ENCODE data around the gene HOXC12.

The HOXC12 gene

DNA sequence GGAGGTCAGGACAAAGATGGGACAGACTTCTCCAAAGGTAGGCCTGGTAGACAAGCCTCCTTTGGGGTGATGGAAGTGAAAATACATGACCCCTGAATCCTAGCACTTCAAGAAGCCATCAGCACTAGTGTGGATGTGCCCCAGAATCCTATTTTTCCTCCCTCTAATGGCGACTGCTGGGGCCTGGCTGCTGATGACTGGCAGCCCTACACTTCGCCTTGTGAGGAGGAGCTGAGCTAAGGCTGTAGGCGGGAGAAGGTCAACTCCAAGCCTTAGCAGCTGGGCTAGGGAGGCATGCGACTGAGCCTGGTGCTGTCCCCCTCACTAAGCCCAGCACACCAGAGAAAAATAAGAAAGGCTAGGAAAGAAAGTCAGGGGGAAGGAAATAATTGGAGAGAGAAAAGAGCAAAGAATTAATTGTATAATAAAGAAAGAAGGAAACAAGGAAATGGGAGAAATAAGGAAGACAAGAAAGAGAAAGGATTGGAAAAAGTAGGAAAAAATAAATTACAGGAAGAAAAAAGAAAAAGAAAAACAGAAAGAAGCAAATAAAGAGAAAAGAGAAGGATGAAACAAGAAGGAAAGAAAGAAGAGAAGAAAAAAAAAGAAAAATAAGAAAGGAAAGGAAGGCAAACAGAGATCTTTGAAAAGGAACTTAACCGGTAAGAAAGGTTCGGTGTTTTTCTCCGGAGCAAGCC, 25.6 kb downstream of the HOXC12 start (continued):
- TF ChIP-seq, protein P1, sequence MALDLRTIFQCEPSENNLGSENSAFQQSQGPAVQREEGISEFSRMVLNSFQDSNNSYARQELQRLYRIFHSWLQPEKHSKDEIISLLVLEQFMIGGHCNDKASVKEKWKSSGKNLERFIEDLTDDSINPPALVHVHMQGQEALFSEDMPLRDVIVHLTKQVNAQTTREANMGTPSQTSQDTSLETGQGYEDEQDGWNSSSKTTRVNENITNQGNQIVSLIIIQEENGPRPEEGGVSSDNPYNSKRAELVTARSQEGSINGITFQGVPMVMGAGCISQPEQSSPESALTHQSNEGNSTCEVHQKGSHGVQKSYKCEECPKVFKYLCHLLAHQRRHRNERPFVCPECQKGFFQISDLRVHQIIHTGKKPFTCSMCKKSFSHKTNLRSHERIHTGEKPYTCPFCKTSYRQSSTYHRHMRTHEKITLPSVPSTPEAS (tag by site-specific recombination; IDR thresholded peaks at IDR 0.05): 0 out of 2 replicates have a peak, but pooled peaks have one; percentile 14
- TF ChIP-seq ZNF146 (tag by site-specific recombination; IDR thresholded peaks at IDR 0.05) (no peak), ZBTB21 (tag by site-specific recombination; IDR thresholded peaks at IDR 0.05) (no peak), IKZF3 (tag by site-specific recombination; IDR thresholded peaks at IDR 0.05) (0 out of 2 replicates have a peak, but pooled peaks have one; percentile 69), ZFHX2 (tag by site-specific recombination; conservative IDR thresholded peaks at IDR 0.05) (peak; percentile 62)

DNA sequence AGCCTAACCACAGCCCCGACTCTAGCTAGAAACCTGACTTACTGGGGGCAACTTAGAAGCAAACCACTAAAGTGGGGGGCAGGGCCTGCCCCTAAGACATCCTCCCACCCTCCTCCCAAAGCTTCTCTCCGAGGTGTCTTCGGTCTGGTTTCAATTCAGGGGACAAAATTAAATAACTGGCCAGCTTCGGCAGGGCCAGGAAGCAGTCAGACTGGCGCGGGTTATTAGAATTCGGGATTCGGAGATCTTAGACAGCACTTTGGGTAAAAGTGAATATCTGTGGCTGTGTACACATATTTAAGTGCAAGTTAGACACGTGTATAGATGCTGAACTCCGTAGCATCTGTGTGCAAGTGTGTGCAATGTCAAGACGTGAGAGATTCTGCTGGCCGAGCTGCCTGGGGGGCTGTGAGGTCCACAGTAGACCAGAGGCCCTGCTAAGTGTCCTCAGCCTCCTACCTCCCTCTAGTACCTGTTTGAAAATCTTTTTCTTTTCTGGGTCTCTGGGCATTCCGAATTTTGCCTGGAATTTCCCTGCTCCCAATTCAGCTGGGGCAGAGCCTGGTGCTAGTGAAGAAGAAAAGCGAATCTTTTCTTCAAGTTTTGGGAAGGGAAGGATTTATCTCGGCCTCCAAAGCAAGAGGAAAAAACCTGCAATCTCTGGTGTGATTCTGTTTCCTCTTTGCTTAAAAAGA, 26.2 kb downstream of the HOXC12 start:
- TF ChIP-seq PRDM1 (tag by site-specific recombination; IDR thresholded peaks at IDR 0.05): 0 out of 2 replicates have a peak, but pooled peaks have one; percentile 13
- TF ChIP-seq SP7 (tag by site-specific recombination; IDR thresholded peaks at IDR 0.05): no peak
- H3K4me3 ChIP-seq (ENCODE audit: low read depth, low read length): no peak overlapping the region
- no peaks in the 10 kb centered on the region for H3K9me3 ChIP-seq (ENCODE audit: control insufficient read depth, insufficient read depth, low read depth, low read length)
- ChIA-PET CTCF (interaction anchor here (0.8 to 1.4 kb wide), 2 partner anchors 28 to 234 kb away, joined by 3 read pairs; partner anchors contain the start of gene HOXC8), POLR2A (no interaction called here)
- no peaks in the 10 kb centered on the region for H3K36me3 ChIP-seq (ENCODE audit: control insufficient read depth in 2 of 2, insufficient read depth in 1 of 2, low read length in 2 of 2)
- H3K4me1 ChIP-seq (ENCODE audit: control insufficient read depth, insufficient read depth, low read length): peaks cover 37% of the 10 kb centered on the region
- no peak overlapping the region for H3K27ac ChIP-seq (ENCODE audit: extremely low read depth, low read depth, low read length)

DNA sequence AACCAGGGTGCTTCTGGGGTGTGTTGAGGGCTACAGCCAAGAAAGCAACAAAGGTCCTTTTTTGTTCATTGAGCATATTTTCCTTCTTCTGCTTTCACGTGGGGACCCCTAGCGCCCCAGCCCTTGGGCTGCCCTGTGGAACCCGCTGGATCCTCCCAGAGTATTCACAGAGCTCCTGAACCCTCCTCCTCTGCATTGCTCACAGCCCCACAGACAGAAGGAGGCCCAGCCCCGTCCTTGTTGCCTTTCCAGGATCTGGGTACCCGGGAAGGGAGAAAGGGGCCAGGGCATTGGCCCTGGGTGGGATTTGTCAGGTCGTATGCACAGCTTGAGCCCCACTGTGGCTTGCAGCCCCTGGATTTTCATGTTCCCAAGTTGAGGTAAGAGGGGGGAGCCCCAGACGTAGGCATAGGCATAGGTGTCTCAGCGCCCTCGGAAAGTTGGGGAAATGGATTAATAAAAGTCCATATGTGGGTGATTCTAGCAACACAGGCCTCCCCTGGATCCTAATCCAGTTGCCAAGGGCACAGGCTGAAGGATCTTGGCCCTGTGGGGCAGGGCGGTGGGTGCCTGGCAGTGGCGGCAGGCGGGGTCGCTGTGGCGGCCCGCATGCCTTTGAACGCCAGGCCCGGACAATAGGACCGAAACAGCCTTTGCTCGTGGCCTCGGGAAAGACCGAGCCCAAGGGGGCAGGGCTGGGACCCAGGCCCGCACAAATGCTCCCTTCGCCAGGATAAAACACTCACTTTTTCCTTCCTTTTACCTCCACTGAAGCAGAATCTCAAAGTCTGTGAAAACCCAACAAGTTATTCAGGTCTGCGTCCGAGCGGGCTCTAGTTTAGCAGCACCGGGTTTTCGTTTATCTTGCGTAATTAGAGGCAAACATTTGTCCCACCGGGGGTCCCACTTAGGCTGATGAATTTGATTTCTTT, 27.2 kb downstream of the HOXC12 start:
- H3K4me1 ChIP-seq (ENCODE audit: control insufficient read depth, insufficient read depth, low read length): peaks cover 28% of the 10 kb centered on the region
- H3K27ac ChIP-seq (ENCODE audit: extremely low read depth, low read depth, low read length): 0 out of 2 replicates have a peak overlapping the region, but pooled peaks have one; percentile 17
- H3K36me3 ChIP-seq (ENCODE audit: control insufficient read depth in 2 of 2, insufficient read depth in 1 of 2, low read length in 2 of 2): no peaks in the 10 kb centered on the region
- CTCF ChIA-PET: interaction anchor here (1.4 kb wide), 1 partner anchor 233 kb away, joined by 3 read pairs; no protein-coding TSS in a partner anchor
- H3K9me3 ChIP-seq (ENCODE audit: control insufficient read depth, insufficient read depth, low read depth, low read length): no peaks in the 10 kb centered on the region
- POLR2A ChIA-PET: no interaction called here
- TF ChIP-seq, protein P2, sequence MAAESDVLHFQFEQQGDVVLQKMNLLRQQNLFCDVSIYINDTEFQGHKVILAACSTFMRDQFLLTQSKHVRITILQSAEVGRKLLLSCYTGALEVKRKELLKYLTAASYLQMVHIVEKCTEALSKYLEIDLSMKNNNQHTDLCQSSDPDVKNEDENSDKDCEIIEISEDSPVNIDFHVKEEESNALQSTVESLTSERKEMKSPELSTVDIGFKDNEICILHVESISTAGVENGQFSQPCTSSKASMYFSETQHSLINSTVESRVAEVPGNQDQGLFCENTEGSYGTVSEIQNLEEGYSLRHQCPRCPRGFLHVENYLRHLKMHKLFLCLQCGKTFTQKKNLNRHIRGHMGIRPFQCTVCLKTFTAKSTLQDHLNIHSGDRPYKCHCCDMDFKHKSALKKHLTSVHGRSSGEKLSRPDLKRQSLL (tag by site-specific recombination; IDR thresholded peaks at IDR 0.05): 0 out of 2 replicates have a peak, but pooled peaks have one; percentile 23
- TF ChIP-seq, protein P3, sequence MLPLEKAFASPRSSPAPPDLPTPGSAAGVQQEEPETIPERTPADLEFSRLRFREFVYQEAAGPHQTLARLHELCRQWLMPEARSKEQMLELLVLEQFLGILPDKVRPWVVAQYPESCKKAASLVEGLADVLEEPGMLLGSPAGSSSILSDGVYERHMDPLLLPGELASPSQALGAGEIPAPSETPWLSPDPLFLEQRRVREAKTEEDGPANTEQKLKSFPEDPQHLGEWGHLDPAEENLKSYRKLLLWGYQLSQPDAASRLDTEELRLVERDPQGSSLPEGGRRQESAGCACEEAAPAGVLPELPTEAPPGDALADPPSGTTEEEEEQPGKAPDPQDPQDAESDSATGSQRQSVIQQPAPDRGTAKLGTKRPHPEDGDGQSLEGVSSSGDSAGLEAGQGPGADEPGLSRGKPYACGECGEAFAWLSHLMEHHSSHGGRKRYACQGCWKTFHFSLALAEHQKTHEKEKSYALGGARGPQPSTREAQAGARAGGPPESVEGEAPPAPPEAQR (tag by site-specific recombination; IDR thresholded peaks at IDR 0.05): no peak
- no peak overlapping the region for H3K4me3 ChIP-seq (ENCODE audit: low read depth, low read length)

DNA sequence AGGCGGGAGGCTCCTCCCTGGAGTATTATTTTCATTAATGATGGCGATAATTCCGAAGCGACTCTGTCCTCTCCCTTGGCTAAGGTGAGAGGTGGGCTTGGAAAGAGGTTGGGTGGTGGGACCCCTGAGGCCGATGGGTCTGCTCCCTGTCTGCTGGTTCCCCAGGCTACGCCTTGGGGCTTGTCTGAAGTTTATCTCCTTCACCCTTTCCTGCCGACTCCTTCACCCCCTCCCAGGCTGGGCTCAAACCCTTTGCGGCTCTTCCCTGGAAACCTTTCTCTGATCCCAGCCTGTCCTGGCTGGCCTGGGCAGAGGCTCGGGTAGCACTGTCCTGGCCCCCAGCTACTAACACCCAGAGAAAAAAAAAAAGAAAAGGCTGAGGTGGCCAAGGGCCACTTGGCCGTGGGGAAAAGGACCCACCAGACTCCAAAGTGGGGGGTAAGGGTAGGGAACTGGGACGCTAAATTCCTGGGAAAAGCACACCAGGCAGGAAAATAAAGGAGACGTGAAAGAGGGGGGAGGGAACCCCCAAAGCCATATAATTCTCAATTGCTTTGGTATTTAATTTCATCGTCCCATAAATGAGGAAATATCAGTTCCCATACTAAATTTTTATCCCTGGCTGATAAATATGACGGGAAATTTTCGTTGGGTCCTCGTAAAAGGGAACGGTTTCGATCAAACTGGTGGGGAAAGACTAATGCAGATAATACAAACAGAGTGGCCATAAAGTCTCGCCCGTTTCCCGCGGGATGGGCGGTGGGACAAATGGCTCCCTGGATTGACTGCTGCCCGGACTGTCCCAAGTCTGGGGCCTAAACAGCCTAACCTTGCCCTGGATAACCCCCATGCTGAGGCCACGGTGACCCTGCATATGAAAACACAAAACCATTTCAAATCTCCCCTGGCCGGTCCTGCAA, 28.2 kb downstream of the HOXC12 start:
- Histone ChIP-seq H3K27ac (ENCODE audit: extremely low read depth, low read depth, low read length) (no peak overlapping the region), H3K4me3 (ENCODE audit: low read depth, low read length) (no peak overlapping the region), H3K9me3 (ENCODE audit: control insufficient read depth, insufficient read depth, low read depth, low read length) (no peaks in the 10 kb centered on the region), H3K4me1 (ENCODE audit: control insufficient read depth, insufficient read depth, low read length) (peaks cover 23% of the 10 kb centered on the region), H3K36me3 (ENCODE audit: control insufficient read depth in 2 of 2, insufficient read depth in 1 of 2, low read length in 2 of 2) (no peaks in the 10 kb centered on the region)
- ChIA-PET POLR2A (no interaction called here), CTCF (no interaction called here)
- TF ChIP-seq ZNF792 (tag by site-specific recombination; IDR thresholded peaks at IDR 0.05) (no peak), SP7 (tag by site-specific recombination; IDR thresholded peaks at IDR 0.05) (no peak), RBAK (tag by site-specific recombination; IDR thresholded peaks at IDR 0.05) (no peak), KLF8 (tag by site-specific recombination; IDR thresholded peaks at IDR 0.05) (no peak), MZF1 (tag by site-specific recombination; IDR thresholded peaks at IDR 0.05; ENCODE audit: borderline replicate concordance) (no peak), ZNF112 (tag by site-specific recombination; IDR thresholded peaks at IDR 0.05) (no peak), ZNF596 (tag by site-specific recombination; IDR thresholded peaks at IDR 0.05) (no peak), ZNF433 (tag by site-specific recombination; IDR thresholded peaks at IDR 0.05; ENCODE audit: low read depth) (no peak), ZNF610 (tag by site-specific recombination; IDR thresholded peaks at IDR 0.05; ENCODE audit: borderline replicate concordance) (no peak), ZNF354C (tag by site-specific recombination; IDR thresholded peaks at IDR 0.05; ENCODE audit: borderline replicate concordance, low read depth) (no peak), ZBTB20 (tag by site-specific recombination; IDR thresholded peaks at IDR 0.05) (no peak)

Data from HEK293 (cell line).